PFSK-1 (cell line): ENCODE measurements around the gene FGF19.

Source experiments
- FOXP2 ChIP-seq: optimal IDR thresholded peaks from 2 replicates; pipeline ENCODE3; 2011; ENCODE audit warnings: borderline replicate concordance, control low read depth, inconsistent platforms; ENCODE audit not compliant: insufficient read depth; ENCODE audit errors: extremely low read length, extremely low read depth
- POLR2AphosphoS5 ChIP-seq: IDR thresholded peaks from 2 replicates; pipeline ENCODE4 v1.6.1; 2012; ENCODE audit warnings: low read depth, mild to moderate bottlenecking, control low read depth, low read length, moderate library complexity
- TAF1 ChIP-seq: IDR thresholded peaks from 2 replicates; pipeline ENCODE4 v1.6.1; 2012; ENCODE audit warnings: low read length, control low read depth, borderline replicate concordance; ENCODE audit not compliant: insufficient read depth

DNA sequence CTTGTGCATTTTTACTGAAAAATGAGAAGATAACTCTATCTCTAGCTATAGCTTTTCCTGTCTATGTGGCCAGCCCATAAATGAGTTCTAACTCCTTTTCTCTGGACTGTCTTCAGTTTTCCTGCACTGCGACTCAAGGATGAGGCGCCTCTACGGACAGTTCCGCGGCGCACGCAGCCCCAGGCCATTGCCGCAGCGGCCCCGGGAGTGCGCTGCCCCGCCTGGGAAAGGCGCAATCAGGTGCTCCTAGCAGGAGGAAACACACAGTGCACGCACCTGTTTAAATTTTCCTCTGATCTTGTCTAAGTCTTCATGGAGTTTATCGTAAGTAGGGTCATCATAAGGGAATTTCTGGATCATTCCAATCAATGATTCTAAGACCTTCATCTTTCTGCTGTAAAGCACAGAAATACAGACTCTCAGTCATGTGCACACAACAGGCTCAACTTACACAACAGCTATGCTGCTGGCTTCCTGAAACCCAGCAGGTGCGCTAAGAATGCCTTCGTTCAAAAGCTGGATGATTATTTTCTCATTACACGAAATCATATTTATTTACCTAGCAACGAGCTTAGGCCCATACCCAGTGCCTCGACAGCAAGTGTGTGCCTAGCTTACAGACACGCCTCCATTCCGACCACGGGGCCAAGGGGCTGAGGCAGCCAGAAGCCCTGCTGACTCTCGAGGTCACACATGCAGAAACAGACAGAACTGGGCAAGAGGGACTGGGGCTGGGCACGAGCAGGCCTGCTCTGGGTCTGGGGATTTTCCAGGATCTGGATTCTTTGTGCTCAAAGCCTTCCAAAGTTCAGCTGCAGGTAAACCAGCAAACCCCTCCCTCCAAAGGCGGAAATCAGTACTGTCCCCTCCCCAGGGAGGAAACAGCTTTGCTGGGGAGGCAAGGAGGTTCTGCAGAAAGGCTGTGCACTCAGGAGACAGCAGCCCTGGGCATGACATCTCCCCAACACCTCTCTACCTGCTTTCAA is 35.9 kb downstream of the FGF19 start:
- TF ChIP-seq POLR2AphosphoS5, result no peak
- no peak for TF ChIP-seq FOXP2
- TF ChIP-seq TAF1, result no peak
